PC-9 (cell line): ENCODE measurements around the gene IL23R. TPM values are rescaled to one million over a fixed set of nuclear protein-coding genes. Genes with fewer than 3 reads are reported as not detected.

ENCODE experiments used
- BruUV-seq: library from RNA; stranded (reverse); fragments of 400-500 nt; replicated peaks from 2 replicates; lab custom pipeline; 2021; lab: Mats Ljungman, UMichigan
- CTCF ChIA-PET: fragments of 300-600 bp; sonication (Branson Sonifier 250); formaldehyde crosslinking; loops from one replicate; lab custom pipeline; 2022; ENCODE audit warnings: antibody characterized with exemption; lab: Charles Lee
- POLR2A ChIA-PET: fragments of 300-600 bp; sonication (Branson Sonifier 250); formaldehyde crosslinking; loops from one replicate; lab custom pipeline; 2022; ENCODE audit warnings: antibody characterized with exemption; ENCODE audit not compliant: unreplicated experiment; lab: Charles Lee
- DNase-seq, 2 experiments: peaks; one replicate each; pipeline versions ENCODE4 v3.0.0 to v3.0.0-alpha.2; 2015 to 2022; ENCODE audit warnings: mixed read lengths in 1 of 2
- H2AFZ ChIP-seq: fragments of 200-600 bp; sonication (generic); 2 replicates; pipeline ENCODE4 v1.8.1; 2017; ENCODE audit warnings: antibody characterized with exemption
- H3F3A ChIP-seq: fragments of 200-600 bp; sonication (generic); 2 replicates; pipeline ENCODE4 v1.8.1; 2017; ENCODE audit warnings: antibody characterized with exemption, mild to moderate bottlenecking, low read depth; ENCODE audit not compliant: insufficient read depth
- H3K27ac ChIP-seq: fragments of 200-600 bp; sonication (generic); 2 replicates; pipeline ENCODE4 v1.6.1; 2016; ENCODE audit warnings: mixed run types
- H3K27me3 ChIP-seq: fragments of 200-600 bp; sonication (generic); 2 replicates; pipeline ENCODE4 v1.6.1; 2016; ENCODE audit warnings: low read depth, mixed run types; ENCODE audit not compliant: insufficient read depth
- H3K36me3 ChIP-seq: fragments of 200-600 bp; sonication (generic); 2 replicates; pipeline ENCODE4 v1.6.1; 2016; ENCODE audit warnings: low read depth, mixed run types
- H3K4me1 ChIP-seq: fragments of 200-600 bp; sonication (generic); replicated peaks from 2 replicates; pipeline ENCODE4 v1.6.1; 2016; ENCODE audit warnings: mixed run types; ENCODE audit not compliant: insufficient read depth
- H3K4me2 ChIP-seq: fragments of 200-600 bp; sonication (generic); 2 replicates; pipeline ENCODE4 v1.6.1; 2017; ENCODE audit warnings: mixed run types
- H3K4me3 ChIP-seq: fragments of 200-600 bp; sonication (generic); 2 replicates; pipeline ENCODE4 v1.6.1; 2016; ENCODE audit warnings: mixed run types
- H3K79me2 ChIP-seq: fragments of 200-600 bp; sonication (generic); 2 replicates; pipeline ENCODE4 v1.6.1; 2017; ENCODE audit warnings: low read depth, mixed run types
- H3K9me2 ChIP-seq: fragments of 200-600 bp; sonication (generic); 2 replicates; pipeline ENCODE4 v1.8.1; 2017; ENCODE audit warnings: mild to moderate bottlenecking; ENCODE audit not compliant: insufficient read depth
- H3K9me3 ChIP-seq: fragments of 200-600 bp; sonication (generic); 2 replicates; pipeline ENCODE4 v1.8.1; 2016; ENCODE audit warnings: low read depth; ENCODE audit not compliant: insufficient read depth
- H4K20me1 ChIP-seq: fragments of 200-600 bp; sonication (generic); 2 replicates; pipeline ENCODE4 v1.8.1; 2017; ENCODE audit not compliant: insufficient read depth
- CTCF ChIP-seq: fragments of 200-600 bp; sonication (generic); conservative IDR thresholded peaks from 2 replicates; pipeline ENCODE4 v1.6.1; 2017; ENCODE audit warnings: mixed run types, antibody characterized with exemption, mild to moderate bottlenecking, moderate library complexity
- EZH2 ChIP-seq: fragments of 200-600 bp; sonication (generic); IDR thresholded peaks from 2 replicates; pipeline ENCODE4 v1.8.0; 2017; ENCODE audit warnings: antibody characterized with exemption, low read depth
- intact Hi-C: fragments of 100-400 bp; cut with micrococcal nuclease; formaldehyde crosslinking; loops from one replicate; pipeline ENCODE4 v1.10.0; 2022; ENCODE audit not compliant: unreplicated experiment
- total RNA-seq: library from RNA; stranded (reverse); gene quantifications from 2 replicates; pipeline ENCODE4 v1.2.3, GENCODE V29; 2021

IL23R gene
- total RNA-seq, 1 experiment from 2014 or later = not detected

GRCh38 chr1:67174716-67175284 is 8.5 kb downstream of the IL23R start:
- H3K4me3 ChIP-seq = no peak overlapping the region
- no peak for DNase-seq
- H3K27me3 ChIP-seq = no peaks in the 10 kb centered on the region
- BruUV-seq = no TSS peak
- H4K20me1 ChIP-seq = no peaks in the 10 kb centered on the region
- no peaks in the 10 kb centered on the region for H3K36me3 ChIP-seq
- TF ChIP-seq CTCF = no peak
- TF ChIP-seq EZH2 = no peak
- H3K4me1 ChIP-seq = no peaks in the 10 kb centered on the region; the same call in 1 of the 2 replicates
- ChIA-PET CTCF (no interaction called here), POLR2A (no interaction called here)
- no peaks in the 10 kb centered on the region for H3K9me3 ChIP-seq
- intact Hi-C loops = no loop called here
- H3K79me2 ChIP-seq = no peaks in the 10 kb centered on the region
- no peak overlapping the region for H3K4me2 ChIP-seq
- no peak overlapping the region for H2AFZ ChIP-seq
- no peaks in the 10 kb centered on the region for H3F3A ChIP-seq
- H3K9me2 ChIP-seq = no peaks in the 10 kb centered on the region
- H3K27ac ChIP-seq = no peak overlapping the region

- Histone ChIP-seq H3K9me2 (no peaks in the 10 kb centered on the region), H3F3A (no peaks in the 10 kb centered on the region), H3K4me2 (no peak overlapping the region), H4K20me1 (no peaks in the 10 kb centered on the region), H3K27me3 (no peaks in the 10 kb centered on the region), H3K4me3 (no peak overlapping the region), H2AFZ (no peak overlapping the region), H3K9me3 (no peaks in the 10 kb centered on the region), H3K27ac (no peak overlapping the region), H3K36me3 (no peaks in the 10 kb centered on the region), H3K79me2 (no peaks in the 10 kb centered on the region), H3K4me1 (no peaks in the 10 kb centered on the region)
- intact Hi-C loops = no loop called here
- POLR2A ChIA-PET = no interaction called here
- BruUV-seq = no TSS peak
- CTCF ChIA-PET = no interaction called here
- TF ChIP-seq EZH2 (no peak), CTCF (no peak)
- DNase-seq = no peak
Observed at GRCh38 chr1:67175530-67176087, 9.4 kb downstream of the IL23R start.

GRCh38 chr1:67184838-67185421 is 18.7 kb downstream of the IL23R start:
- TF ChIP-seq EZH2 (no peak), CTCF (no peak)
- H3K36me3 ChIP-seq = no peaks in the 10 kb centered on the region
- H3K9me2 ChIP-seq = no peaks in the 10 kb centered on the region
- H3K4me1 ChIP-seq = no peaks in the 10 kb centered on the region
- H3K27ac ChIP-seq = no peak overlapping the region
- H3K4me3 ChIP-seq = no peak overlapping the region
- CTCF ChIA-PET = no interaction called here
- H3K79me2 ChIP-seq = no peaks in the 10 kb centered on the region
- no peaks in the 10 kb centered on the region for H3K27me3 ChIP-seq
- no peak overlapping the region for H2AFZ ChIP-seq
- no peaks in the 10 kb centered on the region for H3K9me3 ChIP-seq
- H4K20me1 ChIP-seq = no peaks in the 10 kb centered on the region
- no peak for DNase-seq
- BruUV-seq = no TSS peak
- POLR2A ChIA-PET = no interaction called here
- H3K4me2 ChIP-seq = no peak overlapping the region
- intact Hi-C loops = no loop called here
- H3F3A ChIP-seq = no peaks in the 10 kb centered on the region
